H1 (cell line): ENCODE data around the gene TM7SF3.

Experiments
- BRCA1 ChIP-seq: IDR thresholded peaks from 2 replicates; pipeline ENCODE4 v1.6.1; 2012; ENCODE audit warnings: low read depth, low read length, improper control_type of control experiment
- EP300 ChIP-seq, 2 experiments: IDR thresholded peaks; 1 replicate in 1 of 2; 2 replicates in 1 of 2; pipeline ENCODE4 v1.6.1; 2011 to 2012; ENCODE audit warnings: low read depth in 2 of 2, low read length in 2 of 2, mild to moderate bottlenecking in 2 of 2, borderline replicate concordance in 1 of 2, inconsistent platforms in 1 of 2, moderate library complexity in 1 of 2
- JUND ChIP-seq: IDR thresholded peaks from 2 replicates; pipeline ENCODE4 v1.6.1; 2011; ENCODE audit warnings: mild to moderate bottlenecking, improper control_type of control experiment, low read length
- MAFK ChIP-seq: IDR thresholded peaks from 2 replicates; pipeline ENCODE4 v1.6.1; 2012; ENCODE audit warnings: low read depth, mild to moderate bottlenecking, improper control_type of control experiment, low read length
- POLR2A ChIP-seq, 2 experiments: IDR thresholded peaks; 1 replicate in 1 of 2; 2 replicates in 1 of 2; pipeline ENCODE4 v1.6.1; 2011; ENCODE audit warnings: low read depth in 2 of 2, low read length in 2 of 2, mild to moderate bottlenecking in 2 of 2; ENCODE audit errors: control extremely low read depth in 1 of 2
- TAF1 ChIP-seq: IDR thresholded peaks from 2 replicates; pipeline ENCODE4 v1.6.1; 2011; ENCODE audit warnings: mild to moderate bottlenecking, low read depth, low read length
- TF ChIP-seq, protein P1 (sequence below): IDR thresholded peaks from 2 replicates; pipeline ENCODE4 v1.6.1; 2011; ENCODE audit warnings: low read length, improper control_type of control experiment
- TF ChIP-seq, protein P2 (sequence below), 3 experiments: IDR thresholded peaks; 1 replicate in 2 of 3; 2 replicates in 1 of 3; pipeline versions ENCODE4 v1.5.1 to v1.6.1; 2011; ENCODE audit warnings: low read length in 3 of 3, mild to moderate bottlenecking in 3 of 3, inconsistent platforms in 2 of 3, low read depth in 1 of 3, moderate library complexity in 1 of 3; ENCODE audit not compliant: insufficient read depth in 1 of 3; ENCODE audit errors: control extremely low read depth in 1 of 3

GRCh38 chr12:26976687-26977086 lies 37.5 kb downstream of the TM7SF3 start:
- no peak for TF ChIP-seq EP300 (IDR thresholded peaks at IDR 0.05; ENCODE audit: borderline replicate concordance in 1 of 2, low read depth in 2 of 2, low read length in 2 of 2)
- no peak for TF ChIP-seq POLR2A (IDR thresholded peaks at IDR 0.05; ENCODE audit: control extremely low read depth in 1 of 2, low read depth in 2 of 2, low read length in 2 of 2)
- TF ChIP-seq JUND: no peak
- TF ChIP-seq, protein P1, sequence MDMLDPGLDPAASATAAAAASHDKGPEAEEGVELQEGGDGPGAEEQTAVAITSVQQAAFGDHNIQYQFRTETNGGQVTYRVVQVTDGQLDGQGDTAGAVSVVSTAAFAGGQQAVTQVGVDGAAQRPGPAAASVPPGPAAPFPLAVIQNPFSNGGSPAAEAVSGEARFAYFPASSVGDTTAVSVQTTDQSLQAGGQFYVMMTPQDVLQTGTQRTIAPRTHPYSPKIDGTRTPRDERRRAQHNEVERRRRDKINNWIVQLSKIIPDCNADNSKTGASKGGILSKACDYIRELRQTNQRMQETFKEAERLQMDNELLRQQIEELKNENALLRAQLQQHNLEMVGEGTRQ: no peak
- no peak for TF ChIP-seq MAFK
- no peak for TF ChIP-seq BRCA1
- TF ChIP-seq TAF1: no peak
- TF ChIP-seq, protein P2, sequence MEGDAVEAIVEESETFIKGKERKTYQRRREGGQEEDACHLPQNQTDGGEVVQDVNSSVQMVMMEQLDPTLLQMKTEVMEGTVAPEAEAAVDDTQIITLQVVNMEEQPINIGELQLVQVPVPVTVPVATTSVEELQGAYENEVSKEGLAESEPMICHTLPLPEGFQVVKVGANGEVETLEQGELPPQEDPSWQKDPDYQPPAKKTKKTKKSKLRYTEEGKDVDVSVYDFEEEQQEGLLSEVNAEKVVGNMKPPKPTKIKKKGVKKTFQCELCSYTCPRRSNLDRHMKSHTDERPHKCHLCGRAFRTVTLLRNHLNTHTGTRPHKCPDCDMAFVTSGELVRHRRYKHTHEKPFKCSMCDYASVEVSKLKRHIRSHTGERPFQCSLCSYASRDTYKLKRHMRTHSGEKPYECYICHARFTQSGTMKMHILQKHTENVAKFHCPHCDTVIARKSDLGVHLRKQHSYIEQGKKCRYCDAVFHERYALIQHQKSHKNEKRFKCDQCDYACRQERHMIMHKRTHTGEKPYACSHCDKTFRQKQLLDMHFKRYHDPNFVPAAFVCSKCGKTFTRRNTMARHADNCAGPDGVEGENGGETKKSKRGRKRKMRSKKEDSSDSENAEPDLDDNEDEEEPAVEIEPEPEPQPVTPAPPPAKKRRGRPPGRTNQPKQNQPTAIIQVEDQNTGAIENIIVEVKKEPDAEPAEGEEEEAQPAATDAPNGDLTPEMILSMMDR (IDR thresholded peaks at IDR 0.05; ENCODE audit: control extremely low read depth in 1 of 3, insufficient read depth in 1 of 3, low read depth in 1 of 3, low read length in 3 of 3): no peak
